ENCODE measurements around the gene EIF4E1B. TPM values are rescaled to one million over a fixed set of nuclear protein-coding genes. Genes with fewer than 3 reads are reported as not detected.

The EIF4E1B gene
- total and polyA plus RNA-seq, 2 experiments from 2014 or later: not detected

DNA sequence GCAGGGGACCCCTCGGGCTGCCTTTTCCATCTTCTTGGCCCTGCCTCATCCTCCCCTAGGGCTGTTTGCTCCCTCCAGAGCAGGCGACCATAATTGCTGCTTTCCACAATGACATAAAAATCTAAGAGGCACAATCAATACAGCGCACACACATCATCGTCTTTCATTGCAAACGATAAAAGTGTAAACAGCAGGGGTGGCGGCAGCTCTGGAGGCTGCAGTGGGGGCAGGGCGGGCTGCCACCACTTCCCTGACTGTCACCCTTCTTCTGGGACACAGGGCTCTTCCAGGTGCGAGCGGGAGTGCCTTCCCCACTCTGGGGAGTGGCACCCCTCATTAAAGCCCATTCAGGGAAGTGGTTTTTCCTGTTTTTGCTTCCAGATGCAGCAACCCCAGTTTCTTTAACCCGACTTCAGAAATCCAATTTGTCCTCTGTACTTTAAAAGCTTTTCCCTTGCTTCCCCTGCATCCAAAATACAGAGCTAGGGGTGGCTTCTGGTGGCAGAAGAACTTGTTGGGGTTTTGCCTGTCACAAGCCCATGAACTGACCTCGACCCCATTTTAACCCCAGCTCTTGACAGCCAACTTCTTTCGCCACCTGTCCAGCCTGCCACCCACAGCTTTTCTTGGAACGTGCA, 62.5 kb downstream of the EIF4E1B start:
- Histone ChIP-seq H3K9me3 (ENCODE audit: low read depth) (no peaks in the 10 kb centered on the region), H3K36me3 (no peaks in the 10 kb centered on the region), H3K27ac (no peak overlapping the region), H3K4me1 (ENCODE audit: low read depth) (peaks cover 7% of the 10 kb centered on the region), H3K27me3 (peaks cover 13% of the 10 kb centered on the region), H3K4me3 (no peak overlapping the region)
- DNase-seq (ENCODE audit: low read depth in 1 of 2, low spot score in 1 of 2): no peak
- TF ChIP-seq, protein P1, sequence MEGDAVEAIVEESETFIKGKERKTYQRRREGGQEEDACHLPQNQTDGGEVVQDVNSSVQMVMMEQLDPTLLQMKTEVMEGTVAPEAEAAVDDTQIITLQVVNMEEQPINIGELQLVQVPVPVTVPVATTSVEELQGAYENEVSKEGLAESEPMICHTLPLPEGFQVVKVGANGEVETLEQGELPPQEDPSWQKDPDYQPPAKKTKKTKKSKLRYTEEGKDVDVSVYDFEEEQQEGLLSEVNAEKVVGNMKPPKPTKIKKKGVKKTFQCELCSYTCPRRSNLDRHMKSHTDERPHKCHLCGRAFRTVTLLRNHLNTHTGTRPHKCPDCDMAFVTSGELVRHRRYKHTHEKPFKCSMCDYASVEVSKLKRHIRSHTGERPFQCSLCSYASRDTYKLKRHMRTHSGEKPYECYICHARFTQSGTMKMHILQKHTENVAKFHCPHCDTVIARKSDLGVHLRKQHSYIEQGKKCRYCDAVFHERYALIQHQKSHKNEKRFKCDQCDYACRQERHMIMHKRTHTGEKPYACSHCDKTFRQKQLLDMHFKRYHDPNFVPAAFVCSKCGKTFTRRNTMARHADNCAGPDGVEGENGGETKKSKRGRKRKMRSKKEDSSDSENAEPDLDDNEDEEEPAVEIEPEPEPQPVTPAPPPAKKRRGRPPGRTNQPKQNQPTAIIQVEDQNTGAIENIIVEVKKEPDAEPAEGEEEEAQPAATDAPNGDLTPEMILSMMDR (IDR thresholded peaks at IDR 0.05; ENCODE audit: low read depth, low read length): no peak

DNA sequence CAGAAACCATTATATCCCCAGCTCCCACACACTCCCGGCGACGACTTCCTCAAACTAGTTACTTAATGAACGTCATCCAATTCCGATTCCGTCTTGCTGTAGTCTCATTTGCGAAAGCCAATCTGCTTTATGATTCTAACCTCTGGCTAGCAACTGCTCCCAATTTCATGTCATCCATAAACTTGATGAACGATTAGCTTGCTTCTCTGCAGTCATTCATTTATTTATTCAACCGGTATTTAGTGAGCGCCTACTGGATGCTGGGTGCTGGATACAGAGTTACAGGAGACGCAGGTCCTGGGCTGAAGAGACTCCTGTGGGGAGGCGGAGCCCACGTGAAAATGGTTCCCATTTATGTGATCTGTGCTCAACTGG, 63.0 kb downstream of the EIF4E1B start:
- Histone ChIP-seq H3K27me3 (peaks cover 16% of the 10 kb centered on the region), H3K4me3 (no peak overlapping the region), H3K36me3 (no peaks in the 10 kb centered on the region), H3K9me3 (ENCODE audit: low read depth) (no peaks in the 10 kb centered on the region), H3K4me1 (ENCODE audit: low read depth) (peaks cover 7% of the 10 kb centered on the region), H3K27ac (no peak overlapping the region)
- TF ChIP-seq, protein P1 (IDR thresholded peaks at IDR 0.05; ENCODE audit: low read depth, low read length): no peak
- DNase-seq (ENCODE audit: low read depth in 1 of 2, low spot score in 1 of 2): peak in 1 of 2 donors; percentile 55

DNA sequence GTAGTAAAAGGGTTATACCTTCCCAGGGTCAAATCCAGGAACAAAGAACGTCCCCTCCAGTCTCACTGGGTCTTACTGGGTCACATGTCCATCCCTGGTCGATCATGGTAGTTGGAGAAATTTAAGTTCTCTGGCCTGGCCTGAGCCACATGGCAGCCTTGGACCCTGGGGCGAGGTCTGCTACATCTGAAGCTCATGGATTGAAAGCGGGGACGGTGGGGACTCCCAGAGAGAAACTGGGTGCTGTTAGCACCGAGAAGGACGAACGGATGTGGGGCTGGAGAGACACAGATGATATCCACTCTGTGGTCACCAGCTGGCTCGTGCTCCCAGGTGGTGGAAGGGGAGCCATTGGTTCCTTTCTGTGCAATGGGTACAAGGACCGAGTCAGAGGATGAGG, 63.7 kb downstream of the EIF4E1B start:
- no peak overlapping the region for H3K4me3 ChIP-seq
- H3K27ac ChIP-seq: no peak overlapping the region
- peaks cover 16% of the 10 kb centered on the region for H3K27me3 ChIP-seq
- no peak for DNase-seq (ENCODE audit: low read depth in 1 of 2, low spot score in 1 of 2)
- H3K9me3 ChIP-seq (ENCODE audit: low read depth): no peaks in the 10 kb centered on the region
- TF ChIP-seq, protein P1 (IDR thresholded peaks at IDR 0.05; ENCODE audit: low read depth, low read length): no peak
- peaks cover 7% of the 10 kb centered on the region for H3K4me1 ChIP-seq (ENCODE audit: low read depth)
- no peaks in the 10 kb centered on the region for H3K36me3 ChIP-seq

DNA sequence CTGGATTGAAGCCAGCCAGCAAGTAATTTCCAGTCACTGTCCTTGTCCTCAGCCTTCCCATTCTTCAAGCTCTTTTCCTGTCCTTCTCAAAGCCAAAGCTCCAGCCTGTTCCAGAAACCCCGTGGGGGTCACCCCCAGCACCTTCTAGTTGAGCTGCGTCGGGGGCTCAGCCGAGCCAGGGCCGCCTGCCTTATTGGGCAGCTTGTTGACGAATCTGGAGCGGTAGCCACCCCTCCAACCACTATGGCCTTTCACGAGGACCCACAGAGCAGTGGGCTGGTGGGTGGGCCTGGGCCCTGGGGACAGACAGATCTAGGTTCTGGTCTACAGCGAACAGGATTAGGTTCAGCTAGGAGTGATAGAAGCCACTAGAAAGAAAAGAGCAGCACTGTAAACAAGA, 64.2 kb downstream of the EIF4E1B start:
- Histone ChIP-seq H3K27me3 (peaks cover 16% of the 10 kb centered on the region), H3K36me3 (no peaks in the 10 kb centered on the region), H3K4me3 (no peak overlapping the region), H3K9me3 (ENCODE audit: low read depth) (no peaks in the 10 kb centered on the region), H3K4me1 (ENCODE audit: low read depth) (peaks cover 7% of the 10 kb centered on the region), H3K27ac (no peak overlapping the region)
- DNase-seq (ENCODE audit: low read depth in 1 of 2, low spot score in 1 of 2): no peak
- TF ChIP-seq, protein P1 (IDR thresholded peaks at IDR 0.05; ENCODE audit: low read depth, low read length): no peak

DNA sequence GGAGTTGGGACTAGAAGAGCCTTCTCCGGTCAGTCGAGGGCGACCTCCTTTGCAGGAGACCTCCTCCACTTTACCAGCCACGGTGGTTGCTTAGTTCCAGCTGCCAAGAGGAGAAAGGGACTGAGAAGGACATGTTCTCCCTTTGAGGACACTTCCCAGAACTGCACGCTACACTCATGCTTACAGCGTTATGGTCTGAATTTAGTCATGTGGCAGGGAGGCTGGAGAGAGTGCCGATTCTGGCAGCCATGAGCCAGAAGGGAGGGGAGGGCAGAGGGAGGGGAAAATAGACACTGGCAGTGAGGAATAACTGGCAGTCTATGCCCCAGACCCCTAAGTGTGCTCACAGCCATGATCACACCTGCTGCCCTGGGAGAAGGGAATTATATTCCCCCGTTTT, 64.6 kb downstream of the EIF4E1B start:
- peaks cover 7% of the 10 kb centered on the region for H3K4me1 ChIP-seq (ENCODE audit: low read depth)
- H3K4me3 ChIP-seq: no peak overlapping the region
- H3K9me3 ChIP-seq (ENCODE audit: low read depth): no peaks in the 10 kb centered on the region
- peaks cover 16% of the 10 kb centered on the region for H3K27me3 ChIP-seq
- H3K36me3 ChIP-seq: no peaks in the 10 kb centered on the region
- H3K27ac ChIP-seq: no peak overlapping the region
- TF ChIP-seq, protein P1 (IDR thresholded peaks at IDR 0.05; ENCODE audit: low read depth, low read length): no peak
- no peak for DNase-seq (ENCODE audit: low read depth in 1 of 2, low spot score in 1 of 2)

Other genes with a start within 250 kb of the EIF4E1B start
- 11.5 and 18.0 TPM in 2 replicates for gene NOP16, start 242.1 kb upstream of the EIF4E1B start, total RNA-seq
- gene NOP16, start 242.1 kb upstream of the EIF4E1B start, polyA plus RNA-seq: 52.0 and 56.7 TPM in 2 replicates
- 203 and 313 TPM in 2 replicates for gene HIGD2A, start 241.9 kb upstream of the EIF4E1B start, total RNA-seq
- 273 and 388 TPM in 2 replicates for gene HIGD2A, start 241.9 kb upstream of the EIF4E1B start, polyA plus RNA-seq
- 187 and 224 TPM in 2 replicates for gene CLTB, start 214.1 kb upstream of the EIF4E1B start, total RNA-seq
- 159 and 222 TPM in 2 replicates for gene CLTB, start 214.1 kb upstream of the EIF4E1B start, polyA plus RNA-seq
- gene FAF2, start 182.3 kb upstream of the EIF4E1B start, total RNA-seq: 24.0 and 26.1 TPM in 2 replicates
- 29.0 and 29.8 TPM in 2 replicates for gene FAF2, start 182.3 kb upstream of the EIF4E1B start, polyA plus RNA-seq
- 45.5 and 77.6 TPM in 2 replicates for gene RNF44, start 93.3 kb upstream of the EIF4E1B start, total RNA-seq
- 16.1 and 29.1 TPM in 2 replicates for gene RNF44, start 93.3 kb upstream of the EIF4E1B start, polyA plus RNA-seq
- 0.07 and 0.60 TPM in 2 replicates for gene CDHR2, start 81.3 kb upstream of the EIF4E1B start, total RNA-seq
- gene CDHR2, start 81.3 kb upstream of the EIF4E1B start, polyA plus RNA-seq: 0.59 and 1.4 TPM in 2 replicates
- gene GPRIN1, start 20.5 kb upstream of the EIF4E1B start, total RNA-seq: 0.27 and 0.63 TPM in 2 replicates
- gene GPRIN1, start 20.5 kb upstream of the EIF4E1B start, polyA plus RNA-seq: 0.79 TPM in 2 replicates
- gene SNCB, start 141 bp upstream of the EIF4E1B start, total RNA-seq: 1.6 and 2.4 TPM in 2 replicates
- gene SNCB, start 141 bp upstream of the EIF4E1B start, polyA plus RNA-seq: 0.79 and 3.0 TPM in 2 replicates
- gene TSPAN17, start 16.8 kb downstream of the EIF4E1B start, total RNA-seq: 30.2 and 42.6 TPM in 2 replicates
- gene TSPAN17, start 16.8 kb downstream of the EIF4E1B start, polyA plus RNA-seq: 32.0 and 32.3 TPM in 2 replicates
- 0.86 and 1.4 TPM in 2 replicates for gene UNC5A, start 179.9 kb downstream of the EIF4E1B start, total RNA-seq
- gene UNC5A, start 179.9 kb downstream of the EIF4E1B start, polyA plus RNA-seq: 0.26 and 0.39 TPM in 2 replicates